HepG2 (cell line): ENCODE data around the gene METTL1. TPM values are rescaled to one million over a fixed set of nuclear protein-coding genes. Genes with fewer than 3 reads are reported as not detected.
A peak's percentile ranks its signal among the peaks of the same experiment; 100 is the strongest.

Source experiments
- CCAR2 ChIP-seq: fragments of 200-400 bp; formaldehyde crosslinking; optimal IDR thresholded peaks from 2 replicates; pipeline ENCODE3; 2018; ENCODE audit warnings: low read depth, mild to moderate bottlenecking, low read length, moderate library complexity
- CEBPB ChIP-seq: IDR thresholded peaks from 2 replicates; pipeline ENCODE4 v1.6.1; 2011; ENCODE audit warnings: low read depth, low read length, improper control_type of control experiment, borderline replicate concordance
- FOXM1 ChIP-seq: sonication (generic); formaldehyde crosslinking; IDR thresholded peaks from 2 replicates; pipeline ENCODE4 v1.5.0; 2020; ENCODE audit warnings: missing genetic modification reagents
- HOXD1 ChIP-seq: sonication (generic); formaldehyde crosslinking; IDR thresholded peaks from 2 replicates; pipeline ENCODE4 v1.5.0; 2020; ENCODE audit warnings: missing genetic modification reagents
- IKZF1 ChIP-seq: fragments of 450-650 bp; IDR thresholded peaks from 2 replicates; pipeline ENCODE4 v1.7.1; 2016
- IKZF4 ChIP-seq: sonication (generic); formaldehyde crosslinking; IDR thresholded peaks from 2 replicates; pipeline ENCODE4 v1.5.1; 2020; ENCODE audit warnings: borderline replicate concordance, mild to moderate bottlenecking, low read depth, missing genetic modification reagents; ENCODE audit errors: not compliant biosample characterization
- JUN ChIP-seq: sonication (generic); formaldehyde crosslinking; IDR thresholded peaks from 2 replicates; pipeline ENCODE4 v1.4.0; 2020; ENCODE audit warnings: mild to moderate bottlenecking, missing genetic modification reagents
- NCOA2 ChIP-seq: sonication (generic); formaldehyde crosslinking; IDR thresholded peaks from 2 replicates; pipeline ENCODE4 v1.8.0; 2022; ENCODE audit warnings: inconsistent platforms
- PAWR ChIP-seq: sonication (generic); formaldehyde crosslinking; IDR thresholded peaks from 2 replicates; pipeline ENCODE4 v1.4.0; 2020; ENCODE audit warnings: missing genetic modification reagents, mild to moderate bottlenecking, borderline replicate concordance
- SRSF1 ChIP-seq: fragments of 200-400 bp; formaldehyde crosslinking; optimal IDR thresholded peaks from 2 replicates; pipeline ENCODE3; 2017; ENCODE audit warnings: mild to moderate bottlenecking, low read depth, low read length, moderate library complexity
- TBX2 ChIP-seq: sonication (generic); formaldehyde crosslinking; IDR thresholded peaks from 2 replicates; pipeline ENCODE4 v1.5.0; 2020; ENCODE audit warnings: missing genetic modification reagents, mild to moderate bottlenecking, borderline replicate concordance
- ZFAT ChIP-seq: sonication (generic); formaldehyde crosslinking; conservative IDR thresholded peaks from 2 replicates; pipeline ENCODE4 v1.8.1; 2023; ENCODE audit warnings: missing genetic modification reagents, inconsistent platforms
- ZFP90 ChIP-seq: sonication (generic); formaldehyde crosslinking; IDR thresholded peaks from 2 replicates; pipeline ENCODE4 v1.8.0; 2022; ENCODE audit warnings: missing genetic modification reagents, mild to moderate bottlenecking, inconsistent platforms, borderline replicate concordance
- ZNF260 ChIP-seq: sonication (generic); formaldehyde crosslinking; IDR thresholded peaks from 2 replicates; pipeline ENCODE4 v1.4.0; 2020; ENCODE audit warnings: missing genetic modification reagents, low read depth, mild to moderate bottlenecking, borderline replicate concordance
- ZNF792 ChIP-seq: IDR thresholded peaks from 2 replicates; pipeline ENCODE4 v1.6.1; 2016
- polyA plus RNA-seq, 8 experiments: library from polyadenylated mRNA; depleted of rRNA in 3 of 8; stranded (reverse) in 7 of 8; unstranded in 1 of 8; fragments of >200 nt; fragmentation: Illumina TruSeq in 4 of 8; extraction: Trizol in 4 of 8; gene quantifications; 2 replicates each; pipeline versions ENCODE4 v1.2.1 to v1.2.3, GENCODE V29; 2011 to 2016; ENCODE audit warnings: low read depth in 4 of 8, missing spikeins in 1 of 8, mixed read lengths in 1 of 8; ENCODE audit not compliant: insufficient read depth in 1 of 8
- total RNA-seq, 5 experiments: library from RNA; depleted of rRNA; stranded (reverse); fragments of >200 nt; fragmentation: Illumina TruSeq; extraction: Trizol; gene quantifications; 2 replicates each; pipeline ENCODE4 v1.2.3, GENCODE V29; 2016; ENCODE audit warnings: low read depth in 1 of 5
- TF ChIP-seq, protein P1 (sequence below): sonication (generic); formaldehyde crosslinking; IDR thresholded peaks from 2 replicates; pipeline ENCODE4 v1.8.0; 2022; ENCODE audit warnings: missing genetic modification reagents, low read depth, mild to moderate bottlenecking, borderline replicate concordance
- TF ChIP-seq, protein P2 (sequence below): sonication (generic); formaldehyde crosslinking; IDR thresholded peaks from 2 replicates; pipeline ENCODE4 v1.4.0; 2020; ENCODE audit warnings: missing genetic modification reagents
- TF ChIP-seq, protein P3 (sequence below): sonication (generic); formaldehyde crosslinking; IDR thresholded peaks from 2 replicates; pipeline ENCODE4 v1.4.0; 2020; ENCODE audit warnings: mild to moderate bottlenecking, missing genetic modification reagents, borderline replicate concordance
- TF ChIP-seq, protein P4 (sequence below): sonication (generic); formaldehyde crosslinking; IDR thresholded peaks from 2 replicates; pipeline ENCODE4 v1.4.0; 2020; ENCODE audit warnings: low read depth, mild to moderate bottlenecking, missing genetic modification reagents
- TF ChIP-seq, protein P5 (sequence below): sonication (generic); formaldehyde crosslinking; IDR thresholded peaks from 2 replicates; pipeline ENCODE4 v1.5.0; 2020; ENCODE audit warnings: missing genetic modification reagents, mild to moderate bottlenecking, borderline replicate concordance

The METTL1 gene
- total and polyA plus RNA-seq, 2 of the 13 experiments (the other 11 are each of a cell fraction or from before 2014, with no cell fraction given): 34.7 to 36.9 TPM

DNA sequence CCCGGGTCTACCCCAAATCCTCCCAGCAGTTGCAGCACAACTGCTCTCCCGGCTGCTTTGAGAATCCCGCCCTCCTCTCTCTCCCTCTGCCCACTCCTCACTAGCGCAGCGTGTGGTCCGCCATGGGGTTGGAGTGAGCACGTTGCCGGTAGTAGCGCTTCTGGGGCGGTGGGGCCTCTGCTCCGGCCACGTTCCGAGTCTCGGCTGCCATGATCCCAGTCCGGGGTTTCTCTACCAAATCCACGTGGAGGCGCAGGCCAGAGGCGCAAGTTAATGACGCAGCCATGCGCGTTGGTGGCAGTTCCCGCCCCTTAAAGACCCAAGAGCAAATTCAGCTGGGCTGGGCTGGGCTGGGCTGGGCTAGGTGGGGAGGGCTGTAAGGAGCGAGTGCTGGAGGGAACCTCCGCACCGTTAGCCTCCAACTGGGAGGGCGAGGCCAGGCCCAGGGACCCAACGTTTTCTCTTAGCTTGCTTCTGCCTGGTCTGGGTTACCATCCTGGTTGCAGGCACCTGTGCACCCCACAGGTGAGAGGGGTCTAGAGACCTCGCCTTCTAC lies at the start of gene METTL1 (continued):
- TF ChIP-seq IKZF4 (CRISPR knock-in tag) (peak; percentile 84), ZNF792 (CRISPR knock-in tag) (peak; percentile 60; the same call in 1 of the 2 replicates), ZFP90 (peak; percentile 90; the same call in 1 of the 2 replicates), CCAR2 (no peak), HOXD1 (CRISPR knock-in tag) (no peak; the same call in 1 of the 2 replicates), TBX2 (peak; percentile 58; the same call in 1 of the 2 replicates), CEBPB (no peak), IKZF1 (no peak), PAWR (CRISPR knock-in tag) (0 out of 2 replicates have a peak, but pooled peaks have one; percentile 31), SRSF1 (peak; percentile 85), NCOA2 (CRISPR knock-in tag) (peak; percentile 26; the same call in 1 of the 2 replicates), JUN (peak; percentile 93), ZNF260 (no peak), FOXM1 (CRISPR knock-in tag) (no peak), ZFAT (CRISPR knock-in tag) (no peak)
- TF ChIP-seq, protein P1, sequence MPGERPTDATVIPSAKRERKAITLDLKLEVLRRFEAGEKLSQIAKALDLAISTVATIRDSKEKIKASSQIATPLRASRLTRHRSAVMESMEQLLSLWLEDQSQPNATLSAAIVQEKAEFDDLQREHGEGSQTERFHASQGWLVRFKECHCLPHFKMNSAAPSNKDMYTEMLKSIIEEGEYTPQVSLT (CRISPR knock-in tag): 0 out of 2 replicates have a peak, but pooled peaks have one; percentile 71
- TF ChIP-seq, protein P2, sequence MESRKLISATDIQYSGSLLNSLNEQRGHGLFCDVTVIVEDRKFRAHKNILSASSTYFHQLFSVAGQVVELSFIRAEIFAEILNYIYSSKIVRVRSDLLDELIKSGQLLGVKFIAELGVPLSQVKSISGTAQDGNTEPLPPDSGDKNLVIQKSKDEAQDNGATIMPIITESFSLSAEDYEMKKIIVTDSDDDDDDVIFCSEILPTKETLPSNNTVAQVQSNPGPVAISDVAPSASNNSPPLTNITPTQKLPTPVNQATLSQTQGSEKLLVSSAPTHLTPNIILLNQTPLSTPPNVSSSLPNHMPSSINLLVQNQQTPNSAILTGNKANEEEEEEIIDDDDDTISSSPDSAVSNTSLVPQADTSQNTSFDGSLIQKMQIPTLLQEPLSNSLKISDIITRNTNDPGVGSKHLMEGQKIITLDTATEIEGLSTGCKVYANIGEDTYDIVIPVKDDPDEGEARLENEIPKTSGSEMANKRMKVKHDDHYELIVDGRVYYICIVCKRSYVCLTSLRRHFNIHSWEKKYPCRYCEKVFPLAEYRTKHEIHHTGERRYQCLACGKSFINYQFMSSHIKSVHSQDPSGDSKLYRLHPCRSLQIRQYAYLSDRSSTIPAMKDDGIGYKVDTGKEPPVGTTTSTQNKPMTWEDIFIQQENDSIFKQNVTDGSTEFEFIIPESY (CRISPR knock-in tag): no peak
- TF ChIP-seq, protein P3, sequence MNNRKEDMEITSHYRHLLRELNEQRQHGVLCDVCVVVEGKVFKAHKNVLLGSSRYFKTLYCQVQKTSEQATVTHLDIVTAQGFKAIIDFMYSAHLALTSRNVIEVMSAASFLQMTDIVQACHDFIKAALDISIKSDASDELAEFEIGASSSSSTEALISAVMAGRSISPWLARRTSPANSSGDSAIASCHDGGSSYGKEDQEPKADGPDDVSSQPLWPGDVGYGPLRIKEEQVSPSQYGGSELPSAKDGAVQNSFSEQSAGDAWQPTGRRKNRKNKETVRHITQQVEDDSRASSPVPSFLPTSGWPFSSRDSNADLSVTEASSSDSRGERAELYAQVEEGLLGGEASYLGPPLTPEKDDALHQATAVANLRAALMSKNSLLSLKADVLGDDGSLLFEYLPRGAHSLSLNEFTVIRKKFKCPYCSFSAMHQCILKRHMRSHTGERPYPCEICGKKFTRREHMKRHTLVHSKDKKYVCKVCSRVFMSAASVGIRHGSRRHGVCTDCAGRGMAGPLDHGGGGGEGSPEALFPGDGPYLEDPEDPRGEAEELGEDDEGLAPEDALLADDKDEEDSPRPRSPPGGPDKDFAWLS: 0 out of 2 replicates have a peak, but pooled peaks have one; percentile 65
- TF ChIP-seq, protein P4, sequence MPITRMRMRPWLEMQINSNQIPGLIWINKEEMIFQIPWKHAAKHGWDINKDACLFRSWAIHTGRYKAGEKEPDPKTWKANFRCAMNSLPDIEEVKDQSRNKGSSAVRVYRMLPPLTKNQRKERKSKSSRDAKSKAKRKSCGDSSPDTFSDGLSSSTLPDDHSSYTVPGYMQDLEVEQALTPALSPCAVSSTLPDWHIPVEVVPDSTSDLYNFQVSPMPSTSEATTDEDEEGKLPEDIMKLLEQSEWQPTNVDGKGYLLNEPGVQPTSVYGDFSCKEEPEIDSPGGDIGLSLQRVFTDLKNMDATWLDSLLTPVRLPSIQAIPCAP (CRISPR knock-in tag): no peak
- TF ChIP-seq, protein P5, sequence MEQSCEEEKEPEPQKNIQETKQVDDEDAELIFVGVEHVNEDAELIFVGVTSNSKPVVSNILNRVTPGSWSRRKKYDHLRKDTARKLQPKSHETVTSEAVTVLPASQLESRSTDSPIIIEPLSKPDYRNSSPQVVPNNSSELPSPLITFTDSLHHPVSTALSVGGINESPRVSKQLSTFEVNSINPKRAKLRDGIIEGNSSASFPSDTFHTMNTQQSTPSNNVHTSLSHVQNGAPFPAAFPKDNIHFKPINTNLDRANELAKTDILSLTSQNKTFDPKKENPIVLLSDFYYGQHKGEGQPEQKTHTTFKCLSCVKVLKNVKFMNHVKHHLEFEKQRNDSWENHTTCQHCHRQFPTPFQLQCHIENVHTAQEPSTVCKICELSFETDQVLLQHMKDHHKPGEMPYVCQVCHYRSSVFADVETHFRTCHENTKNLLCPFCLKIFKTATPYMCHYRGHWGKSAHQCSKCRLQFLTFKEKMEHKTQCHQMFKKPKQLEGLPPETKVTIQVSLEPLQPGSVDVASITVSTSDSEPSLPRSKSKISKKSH: peak; percentile 92
